HepG2 (cell line): Measurements from ENCODE around the gene HYLS1. TPM values are rescaled to one million over a fixed set of nuclear protein-coding genes. Genes with fewer than 3 reads are reported as not detected.
A peak's percentile ranks its signal among the peaks of the same experiment; 100 is the strongest.

Experiments used
- AGO2 ChIP-seq: fragments of 200-400 bp; formaldehyde crosslinking; optimal IDR thresholded peaks from 2 replicates; pipeline ENCODE3; 2017; ENCODE audit warnings: mild to moderate bottlenecking, low read depth, low read length, moderate library complexity
- ERF ChIP-seq: IDR thresholded peaks from 2 replicates; pipeline ENCODE4 v1.6.1; 2018; ENCODE audit warnings: missing biosample characterization, missing genetic modification reagents
- NFYC ChIP-seq: IDR thresholded peaks from 2 replicates; pipeline ENCODE4 v1.6.1; 2016; ENCODE audit warnings: missing genetic modification reagents, missing compliant biosample characterization
- PAF1 ChIP-seq: IDR thresholded peaks from 2 replicates; pipeline ENCODE4 v1.6.1; 2016; ENCODE audit warnings: missing genetic modification reagents, missing compliant biosample characterization
- RAD21 ChIP-seq: fragments of 450-650 bp; formaldehyde crosslinking; IDR thresholded peaks from 2 replicates; pipeline ENCODE4 v1.5.0; 2020; ENCODE audit warnings: mild to moderate bottlenecking
- RFX1 ChIP-seq: fragments of 450-650 bp; IDR thresholded peaks from 2 replicates; pipeline ENCODE4 v1.6.1; 2017
- RNF2 ChIP-seq: fragments of 450-650 bp; conservative IDR thresholded peaks from 2 replicates; pipeline ENCODE4 v1.6.1; 2016; ENCODE audit warnings: low read depth
- SMC3 ChIP-seq: IDR thresholded peaks from 2 replicates; pipeline ENCODE4 v1.6.1; 2011; ENCODE audit warnings: low read length, improper control_type of control experiment
- TEAD3 ChIP-seq: optimal IDR thresholded peaks from 2 replicates; pipeline ENCODE3; 2016; ENCODE audit warnings: borderline replicate concordance
- THAP11 ChIP-seq: IDR thresholded peaks from 2 replicates; pipeline ENCODE4 v1.6.1; 2016; ENCODE audit warnings: missing biosample characterization, missing genetic modification reagents
- ZFY ChIP-seq: sonication (generic); formaldehyde crosslinking; IDR thresholded peaks from 2 replicates; pipeline ENCODE4 v1.4.0; 2020; ENCODE audit warnings: missing genetic modification reagents
- ZNF383 ChIP-seq: sonication (generic); formaldehyde crosslinking; IDR thresholded peaks from 2 replicates; pipeline ENCODE4 v1.4.0; 2020; ENCODE audit warnings: missing genetic modification reagents, mild to moderate bottlenecking, borderline replicate concordance
- polyA plus RNA-seq, 8 experiments: library from polyadenylated mRNA; depleted of rRNA in 3 of 8; stranded (reverse) in 7 of 8; unstranded in 1 of 8; fragments of >200 nt; fragmentation: Illumina TruSeq in 4 of 8; extraction: Trizol in 4 of 8; gene quantifications; 2 replicates each; pipeline versions ENCODE4 v1.2.1 to v1.2.3, GENCODE V29; 2011 to 2016; ENCODE audit warnings: low read depth in 4 of 8, missing spikeins in 1 of 8, mixed read lengths in 1 of 8; ENCODE audit not compliant: insufficient read depth in 1 of 8
- total RNA-seq, 5 experiments: library from RNA; depleted of rRNA; stranded (reverse); fragments of >200 nt; fragmentation: Illumina TruSeq; extraction: Trizol; gene quantifications; 2 replicates each; pipeline ENCODE4 v1.2.3, GENCODE V29; 2016; ENCODE audit warnings: low read depth in 1 of 5
- TF ChIP-seq, protein P1 (sequence below), 2 experiments: sonication (generic) in 1 of 2; formaldehyde crosslinking in 1 of 2; IDR thresholded peaks; 2 replicates each; pipeline versions ENCODE4 v1.4.0 to v1.6.1; 2018 to 2020; ENCODE audit warnings: missing genetic modification reagents in 2 of 2, borderline replicate concordance in 1 of 2, low read depth in 1 of 2, mild to moderate bottlenecking in 1 of 2, missing biosample characterization in 1 of 2
- TF ChIP-seq, protein P2 (sequence below): sonication (generic); formaldehyde crosslinking; IDR thresholded peaks from 2 replicates; pipeline ENCODE4 v1.8.0; 2022; ENCODE audit warnings: mild to moderate bottlenecking, missing genetic modification reagents; ENCODE audit not compliant: insufficient replicate concordance
- TF ChIP-seq, protein P3 (sequence below): sonication (generic); formaldehyde crosslinking; IDR thresholded peaks from 2 replicates; pipeline ENCODE4 v1.4.0; 2020; ENCODE audit warnings: missing genetic modification reagents
- TF ChIP-seq, protein P4 (sequence below): sonication (generic); formaldehyde crosslinking; IDR thresholded peaks from 2 replicates; pipeline ENCODE4 v1.4.0; 2020; ENCODE audit warnings: missing genetic modification reagents

HYLS1 gene
- total and polyA plus RNA-seq, 2 of the 13 experiments (the other 11 are each of a cell fraction or from before 2014, with no cell fraction given): 1.3 to 3.8 TPM

DNA sequence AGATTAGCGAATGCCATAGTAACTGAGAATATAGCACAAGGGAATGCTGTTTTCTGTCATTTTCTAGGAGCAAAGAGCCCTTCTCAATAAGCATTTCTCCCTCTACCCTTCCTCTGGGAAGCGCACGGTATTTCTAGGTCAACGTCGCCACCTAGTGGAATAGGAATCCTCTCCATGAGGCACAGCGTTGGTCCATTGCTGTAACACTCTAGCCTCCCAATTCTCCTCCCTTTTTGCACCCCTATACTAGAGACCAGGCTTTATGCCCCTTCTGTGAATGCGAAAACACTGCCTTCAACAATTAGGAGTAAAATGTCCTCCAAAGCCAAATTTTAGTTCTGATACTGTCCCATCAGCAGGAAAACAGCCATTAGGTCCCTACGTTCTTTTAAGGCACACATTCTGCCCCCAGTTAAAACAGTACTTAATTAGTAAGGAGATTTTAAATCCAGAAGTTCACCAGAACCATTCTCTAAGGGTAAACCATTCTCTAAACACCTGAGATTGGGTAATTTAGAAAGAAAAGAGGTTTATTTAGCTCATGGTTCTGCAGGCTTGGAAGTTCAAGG is 12.8 kb upstream of the HYLS1 start (continued):
- TF ChIP-seq, protein P1, sequence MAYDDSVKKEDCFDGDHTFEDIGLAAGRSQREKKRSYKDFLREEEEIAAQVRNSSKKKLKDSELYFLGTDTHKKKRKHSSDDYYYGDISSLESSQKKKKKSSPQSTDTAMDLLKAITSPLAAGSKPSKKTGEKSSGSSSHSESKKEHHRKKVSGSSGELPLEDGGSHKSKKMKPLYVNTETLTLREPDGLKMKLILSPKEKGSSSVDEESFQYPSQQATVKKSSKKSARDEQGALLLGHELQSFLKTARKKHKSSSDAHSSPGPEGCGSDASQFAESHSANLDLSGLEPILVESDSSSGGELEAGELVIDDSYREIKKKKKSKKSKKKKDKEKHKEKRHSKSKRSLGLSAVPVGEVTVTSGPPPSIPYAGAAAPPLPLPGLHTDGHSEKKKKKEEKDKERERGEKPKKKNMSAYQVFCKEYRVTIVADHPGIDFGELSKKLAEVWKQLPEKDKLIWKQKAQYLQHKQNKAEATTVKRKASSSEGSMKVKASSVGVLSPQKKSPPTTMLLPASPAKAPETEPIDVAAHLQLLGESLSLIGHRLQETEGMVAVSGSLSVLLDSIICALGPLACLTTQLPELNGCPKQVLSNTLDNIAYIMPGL (CRISPR knock-in tag; IDR thresholded peaks at IDR 0.05; ENCODE audit: borderline replicate concordance in 1 of 2, low read depth in 1 of 2): peak in 1 of 2 experiments; percentile 30; a peak in 1 of 4 replicates
- 0 out of 2 replicates have a peak, but pooled peaks have one; percentile 24 for TF ChIP-seq ERF
- no peak for TF ChIP-seq PAF1 (CRISPR knock-in tag)
- peak; percentile 65; the same call in 1 of the 2 replicates for TF ChIP-seq SMC3
- TF ChIP-seq, protein P2, sequence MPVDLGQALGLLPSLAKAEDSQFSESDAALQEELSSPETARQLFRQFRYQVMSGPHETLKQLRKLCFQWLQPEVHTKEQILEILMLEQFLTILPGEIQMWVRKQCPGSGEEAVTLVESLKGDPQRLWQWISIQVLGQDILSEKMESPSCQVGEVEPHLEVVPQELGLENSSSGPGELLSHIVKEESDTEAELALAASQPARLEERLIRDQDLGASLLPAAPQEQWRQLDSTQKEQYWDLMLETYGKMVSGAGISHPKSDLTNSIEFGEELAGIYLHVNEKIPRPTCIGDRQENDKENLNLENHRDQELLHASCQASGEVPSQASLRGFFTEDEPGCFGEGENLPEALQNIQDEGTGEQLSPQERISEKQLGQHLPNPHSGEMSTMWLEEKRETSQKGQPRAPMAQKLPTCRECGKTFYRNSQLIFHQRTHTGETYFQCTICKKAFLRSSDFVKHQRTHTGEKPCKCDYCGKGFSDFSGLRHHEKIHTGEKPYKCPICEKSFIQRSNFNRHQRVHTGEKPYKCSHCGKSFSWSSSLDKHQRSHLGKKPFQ (CRISPR knock-in tag): no peak
- no peak for TF ChIP-seq ZNF383
- TF ChIP-seq, protein P3, sequence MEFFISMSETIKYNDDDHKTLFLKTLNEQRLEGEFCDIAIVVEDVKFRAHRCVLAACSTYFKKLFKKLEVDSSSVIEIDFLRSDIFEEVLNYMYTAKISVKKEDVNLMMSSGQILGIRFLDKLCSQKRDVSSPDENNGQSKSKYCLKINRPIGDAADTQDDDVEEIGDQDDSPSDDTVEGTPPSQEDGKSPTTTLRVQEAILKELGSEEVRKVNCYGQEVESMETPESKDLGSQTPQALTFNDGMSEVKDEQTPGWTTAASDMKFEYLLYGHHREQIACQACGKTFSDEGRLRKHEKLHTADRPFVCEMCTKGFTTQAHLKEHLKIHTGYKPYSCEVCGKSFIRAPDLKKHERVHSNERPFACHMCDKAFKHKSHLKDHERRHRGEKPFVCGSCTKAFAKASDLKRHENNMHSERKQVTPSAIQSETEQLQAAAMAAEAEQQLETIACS (CRISPR knock-in tag): no peak
- TF ChIP-seq THAP11 (CRISPR knock-in tag): peak; percentile 37; the same call in 1 of the 2 replicates
- no peak for TF ChIP-seq RNF2
- TF ChIP-seq ZFY (CRISPR knock-in tag): no peak
- TF ChIP-seq RFX1: no peak
- TF ChIP-seq AGO2: no peak
- TF ChIP-seq RAD21: peak; percentile 68
- peak; percentile 33 for TF ChIP-seq TEAD3 (CRISPR knock-in tag)
- TF ChIP-seq NFYC: no peak
- TF ChIP-seq, protein P4, sequence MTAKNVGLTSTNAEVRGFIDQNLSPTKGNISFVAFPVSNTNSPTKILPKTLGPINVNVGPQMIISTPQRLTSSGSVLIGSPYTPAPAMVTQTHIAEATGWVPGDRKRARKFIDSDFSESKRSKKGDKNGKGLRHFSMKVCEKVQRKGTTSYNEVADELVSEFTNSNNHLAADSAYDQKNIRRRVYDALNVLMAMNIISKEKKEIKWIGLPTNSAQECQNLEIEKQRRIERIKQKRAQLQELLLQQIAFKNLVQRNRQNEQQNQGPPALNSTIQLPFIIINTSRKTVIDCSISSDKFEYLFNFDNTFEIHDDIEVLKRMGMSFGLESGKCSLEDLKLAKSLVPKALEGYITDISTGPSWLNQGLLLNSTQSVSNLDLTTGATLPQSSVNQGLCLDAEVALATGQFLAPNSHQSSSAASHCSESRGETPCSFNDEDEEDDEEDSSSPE (CRISPR knock-in tag): no peak
